Measurements from ENCODE around the gene MAP3K20. TPM values are rescaled to one million over a fixed set of nuclear protein-coding genes. Genes with fewer than 3 reads are reported as not detected.

MAP3K20 gene
- total RNA-seq, 2 experiments from 2014 or later: 13.7 to 15.2 TPM

DNA sequence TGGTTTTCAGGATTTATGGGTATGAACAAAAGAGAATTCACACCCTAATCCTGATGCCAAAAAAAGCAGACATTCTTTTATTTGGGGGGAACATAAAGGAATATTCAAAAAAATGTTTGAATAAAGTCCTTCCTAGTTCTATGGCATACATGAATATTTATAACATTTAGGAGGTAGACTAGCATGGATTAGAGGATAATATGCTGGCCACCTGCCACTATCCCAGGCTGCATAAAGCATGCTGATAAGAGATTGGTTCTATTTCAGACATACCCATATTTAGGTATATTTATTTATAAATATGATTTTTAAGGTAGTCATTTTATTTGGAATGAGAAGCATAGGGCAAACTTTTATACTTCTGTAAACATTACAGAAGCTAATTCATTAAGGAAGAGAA is 34.9 kb upstream of the MAP3K20 start:
- no peaks in the 10 kb centered on the region for H3K4me1 Mint-ChIP-seq
- H3K27ac Mint-ChIP-seq: no peak overlapping the region
- POLR2A ChIA-PET: no interaction called here
- H3K4me3 Mint-ChIP-seq: no peak overlapping the region
- no peak for DNase-seq
- no peaks in the 10 kb centered on the region for H3K9me3 Mint-ChIP-seq
- peaks cover 6% of the 10 kb centered on the region for H3K27me3 Mint-ChIP-seq
- H3K36me3 Mint-ChIP-seq (ENCODE audit: low read depth): no peaks in the 10 kb centered on the region
- CTCF ChIA-PET: no interaction called here

- POLR2A ChIA-PET: no interaction called here
- H3K36me3 Mint-ChIP-seq (ENCODE audit: low read depth): no peaks in the 10 kb centered on the region
These were observed 32.2 kb upstream of the MAP3K20 start for GRCh38 chr2:173043476-173043875.

GRCh38 chr2:173043897-173044519 is 31.6 kb upstream of the MAP3K20 start:
- peaks cover 3% of the 10 kb centered on the region for H3K27me3 Mint-ChIP-seq
- H3K27ac Mint-ChIP-seq: no peak overlapping the region
- ChIA-PET POLR2A (no interaction called here), CTCF (interaction anchor here (1.5 kb wide), 1 partner anchor 16 kb away, joined by 5 read pairs; no protein-coding TSS in a partner anchor)
- no peaks in the 10 kb centered on the region for H3K36me3 Mint-ChIP-seq (ENCODE audit: low read depth)
- H3K4me3 Mint-ChIP-seq: no peak overlapping the region
- DNase-seq: no peak
- H3K4me1 Mint-ChIP-seq: peaks cover 6% of the 10 kb centered on the region
- H3K9me3 Mint-ChIP-seq: no peaks in the 10 kb centered on the region

More at GRCh38 chr2:173043476-173043875, 32.2 kb upstream of the MAP3K20 start:
- no peak for DNase-seq
- Mint-ChIP-seq H3K4me3 (no peak overlapping the region), H3K4me1 (peaks cover 2% of the 10 kb centered on the region), H3K27me3 (peaks cover 3% of the 10 kb centered on the region), H3K9me3 (no peaks in the 10 kb centered on the region), H3K27ac (no peak overlapping the region)
- CTCF ChIA-PET: no interaction called here

GRCh38 chr2:173044686-173045085 is 31.0 kb upstream of the MAP3K20 start:
- ChIA-PET CTCF (interaction anchor here (1.5 kb wide), 1 partner anchor 16 kb away, joined by 5 read pairs; no protein-coding TSS in a partner anchor), POLR2A (no interaction called here)
- no peaks in the 10 kb centered on the region for H3K36me3 Mint-ChIP-seq (ENCODE audit: low read depth)
- H3K4me1 Mint-ChIP-seq: peaks cover 12% of the 10 kb centered on the region
- no peaks in the 10 kb centered on the region for H3K9me3 Mint-ChIP-seq
- H3K4me3 Mint-ChIP-seq: no peak overlapping the region
- no peak for DNase-seq
- peaks cover 3% of the 10 kb centered on the region for H3K27me3 Mint-ChIP-seq
- H3K27ac Mint-ChIP-seq: no peak overlapping the region

DNA sequence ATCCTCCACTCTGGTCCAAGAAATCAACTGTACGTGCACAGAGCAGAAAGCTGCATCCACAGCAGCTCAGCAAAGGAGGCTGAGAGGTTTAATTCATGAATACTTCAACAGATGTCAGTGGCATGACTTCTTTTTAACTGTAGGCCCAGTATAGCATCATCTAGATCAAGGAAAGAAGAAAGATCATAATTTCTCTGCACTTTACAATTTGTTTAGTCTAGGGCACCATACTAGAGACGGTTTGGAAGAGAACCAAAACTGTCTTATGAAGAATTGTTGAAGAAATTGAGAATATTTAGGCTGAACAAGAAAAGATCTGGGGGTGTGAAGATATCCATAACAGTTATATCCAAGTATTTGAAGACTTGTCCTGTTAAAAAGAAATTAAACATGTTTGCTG is 30.5 kb upstream of the MAP3K20 start:
- Mint-ChIP-seq H3K4me1 (peaks cover 14% of the 10 kb centered on the region), H3K9me3 (no peaks in the 10 kb centered on the region), H3K36me3 (ENCODE audit: low read depth) (no peaks in the 10 kb centered on the region), H3K4me3 (no peak overlapping the region), H3K27me3 (peaks cover 3% of the 10 kb centered on the region), H3K27ac (no peak overlapping the region)
- ChIA-PET CTCF (interaction anchor here (1.5 kb wide), 1 partner anchor 17 kb away, joined by 5 read pairs; no protein-coding TSS in a partner anchor), POLR2A (no interaction called here)
- no peak for DNase-seq

DNA sequence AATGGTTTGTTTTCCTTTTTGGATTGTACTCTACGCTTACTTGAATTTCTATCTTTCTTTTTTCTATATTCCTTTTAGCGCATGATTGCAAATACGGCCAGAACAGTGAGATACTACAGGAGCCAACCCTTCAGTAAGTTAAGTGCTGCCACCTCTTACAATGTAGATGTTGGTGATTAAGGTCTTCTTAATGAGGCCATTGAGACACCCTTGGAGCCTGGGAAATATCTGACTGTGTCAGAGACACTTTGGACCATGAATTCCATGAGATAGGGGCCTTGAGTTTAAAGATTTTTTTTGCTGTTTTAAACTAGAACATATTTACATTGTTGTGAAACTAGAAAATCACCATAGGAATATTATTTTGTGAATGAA is 27.1 kb upstream of the MAP3K20 start:
- Mint-ChIP-seq H3K27me3 (peaks cover 15% of the 10 kb centered on the region), H3K27ac (no peak overlapping the region), H3K4me1 (peaks cover 14% of the 10 kb centered on the region), H3K9me3 (no peaks in the 10 kb centered on the region), H3K4me3 (no peak overlapping the region), H3K36me3 (ENCODE audit: low read depth) (no peaks in the 10 kb centered on the region)
- CTCF ChIA-PET: no interaction called here
- DNase-seq: no peak
- POLR2A ChIA-PET: no interaction called here

GRCh38 chr2:173048897-173049661 is 26.6 kb upstream of the MAP3K20 start:
- Mint-ChIP-seq H3K4me1 (peaks cover 14% of the 10 kb centered on the region), H3K36me3 (ENCODE audit: low read depth) (no peaks in the 10 kb centered on the region), H3K4me3 (no peak overlapping the region), H3K9me3 (no peaks in the 10 kb centered on the region), H3K27me3 (peaks cover 17% of the 10 kb centered on the region), H3K27ac (no peak overlapping the region)
- DNase-seq: peak; percentile 19
- POLR2A ChIA-PET: no interaction called here
- CTCF ChIA-PET: no interaction called here

- POLR2A ChIA-PET: no interaction called here
- Mint-ChIP-seq H3K9me3 (no peaks in the 10 kb centered on the region), H3K36me3 (ENCODE audit: low read depth) (no peaks in the 10 kb centered on the region), H3K4me1 (peaks cover 14% of the 10 kb centered on the region), H3K4me3 (no peak overlapping the region), H3K27me3 (peaks cover 17% of the 10 kb centered on the region), H3K27ac (no peak overlapping the region)
- no peak for DNase-seq
- CTCF ChIA-PET: no interaction called here
These were observed 25.8 kb upstream of the MAP3K20 start for GRCh38 chr2:173049831-173050230.

- Mint-ChIP-seq H3K4me3 (no peak overlapping the region), H3K27me3 (peaks cover 19% of the 10 kb centered on the region), H3K4me1 (peaks cover 14% of the 10 kb centered on the region), H3K36me3 (ENCODE audit: low read depth) (no peaks in the 10 kb centered on the region), H3K27ac (no peak overlapping the region), H3K9me3 (no peaks in the 10 kb centered on the region)
- CTCF ChIA-PET: no interaction called here
- DNase-seq: no peak
- POLR2A ChIA-PET: no interaction called here
These were observed 25.0 kb upstream of the MAP3K20 start for GRCh38 chr2:173050684-173051083.

GRCh38 chr2:173051463-173052215 is 24.0 kb upstream of the MAP3K20 start:
- Mint-ChIP-seq H3K27me3 (peaks cover 19% of the 10 kb centered on the region), H3K36me3 (ENCODE audit: low read depth) (no peaks in the 10 kb centered on the region), H3K9me3 (no peaks in the 10 kb centered on the region), H3K4me1 (peaks cover 14% of the 10 kb centered on the region), H3K4me3 (no peak overlapping the region), H3K27ac (no peak overlapping the region)
- CTCF ChIA-PET: no interaction called here
- POLR2A ChIA-PET: no interaction called here
- DNase-seq: no peak

DNA sequence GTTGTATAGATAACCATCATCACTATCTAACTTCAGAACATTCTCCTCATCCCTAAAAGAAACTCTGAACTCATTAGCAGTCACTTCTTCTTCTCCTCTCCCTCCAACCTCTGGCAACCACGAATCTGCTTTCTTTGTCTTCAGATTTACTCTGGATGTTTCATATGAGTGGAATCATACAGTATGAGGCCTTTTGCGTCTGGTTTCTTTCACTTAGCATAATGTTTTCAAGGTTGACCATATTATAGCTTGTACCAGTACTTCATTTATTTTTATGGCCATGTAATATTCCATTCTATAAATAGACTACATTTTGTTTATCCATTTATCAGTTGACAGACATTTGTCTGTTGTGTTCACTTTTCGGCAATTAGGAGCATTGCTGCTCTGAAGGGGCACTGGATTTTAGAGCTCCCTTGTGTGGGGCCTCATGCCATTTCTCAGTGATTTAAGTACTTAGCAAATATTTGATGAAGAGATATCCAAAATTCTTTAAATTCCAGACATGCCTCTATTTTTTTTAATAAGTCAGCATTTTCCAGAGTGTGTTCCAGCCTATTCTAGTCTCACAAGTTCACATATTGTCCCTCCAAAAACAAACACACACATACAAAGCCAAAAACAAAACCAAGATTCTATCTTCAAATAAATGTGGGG is 22.5 kb upstream of the MAP3K20 start:
- ChIA-PET CTCF (no interaction called here), POLR2A (no interaction called here)
- Mint-ChIP-seq H3K9me3 (no peaks in the 10 kb centered on the region), H3K4me1 (peaks cover 14% of the 10 kb centered on the region), H3K27ac (no peak overlapping the region), H3K36me3 (ENCODE audit: low read depth) (no peaks in the 10 kb centered on the region), H3K4me3 (no peak overlapping the region), H3K27me3 (peaks cover 29% of the 10 kb centered on the region)
- DNase-seq: no peak

- no peak for DNase-seq
- Mint-ChIP-seq H3K9me3 (no peaks in the 10 kb centered on the region), H3K36me3 (ENCODE audit: low read depth) (no peaks in the 10 kb centered on the region), H3K4me3 (no peak overlapping the region), H3K27ac (no peak overlapping the region), H3K27me3 (peaks cover 30% of the 10 kb centered on the region), H3K4me1 (peaks cover 4% of the 10 kb centered on the region)
- ChIA-PET CTCF (interaction anchor here (1.8 kb wide), 1 partner anchor 27 kb away, joined by 7 read pairs; no protein-coding TSS in a partner anchor), POLR2A (no interaction called here)
These were observed 21.2 kb upstream of the MAP3K20 start for GRCh38 chr2:173054466-173054865.

- ChIA-PET CTCF (no interaction called here), POLR2A (no interaction called here)
- H3K9me3 Mint-ChIP-seq: no peaks in the 10 kb centered on the region
- no peak overlapping the region for H3K27ac Mint-ChIP-seq
- no peak for DNase-seq
- H3K27me3 Mint-ChIP-seq: peaks cover 34% of the 10 kb centered on the region
- no peaks in the 10 kb centered on the region for H3K36me3 Mint-ChIP-seq (ENCODE audit: low read depth)
- no peaks in the 10 kb centered on the region for H3K4me1 Mint-ChIP-seq
- no peak overlapping the region for H3K4me3 Mint-ChIP-seq
These were observed 18.8 kb upstream of the MAP3K20 start for GRCh38 chr2:173056705-173057364.
